Calu3 (cell line): ENCODE data around the gene VIPR2. TPM values are rescaled to one million over a fixed set of nuclear protein-coding genes. Genes with fewer than 3 reads are reported as not detected.

Experiments
- BruUV-seq: library from RNA; stranded (reverse); fragments of 400-500 nt; replicated peaks from 2 replicates; lab custom pipeline; 2021; lab: Mats Ljungman, UMichigan
- CTCF ChIA-PET: fragments of 300-600 bp; sonication (Branson Sonifier 250); formaldehyde crosslinking; loops from one replicate; lab custom pipeline; 2022; ENCODE audit warnings: antibody characterized with exemption; lab: Charles Lee
- DNase-seq: peaks from one replicate; pipeline ENCODE4 v3.0.0; 2022
- H3K27ac Mint-ChIP-seq: one replicate; pipeline ENCODE4 v1.8.0; 2022; ENCODE audit warnings: mixed read lengths; ENCODE audit not compliant: unreplicated experiment
- H3K27me3 Mint-ChIP-seq: one replicate; pipeline ENCODE4 v1.8.0; 2022; ENCODE audit warnings: mixed read lengths; ENCODE audit not compliant: unreplicated experiment
- H3K36me3 Mint-ChIP-seq: one replicate; pipeline ENCODE4 v1.8.0; 2022; ENCODE audit warnings: mild to moderate bottlenecking, moderate library complexity, mixed read lengths; ENCODE audit not compliant: insufficient read depth, unreplicated experiment
- H3K4me1 Mint-ChIP-seq: one replicate; pipeline ENCODE4 v1.8.0; 2022; ENCODE audit warnings: mild to moderate bottlenecking, low read depth, mixed read lengths; ENCODE audit not compliant: unreplicated experiment
- H3K4me3 Mint-ChIP-seq: one replicate; pipeline ENCODE4 v1.8.0; 2022; ENCODE audit warnings: mild to moderate bottlenecking, low read depth, moderate library complexity, mixed read lengths; ENCODE audit not compliant: unreplicated experiment
- H3K9me3 Mint-ChIP-seq: one replicate; pipeline ENCODE4 v1.8.0; 2022; ENCODE audit warnings: low read depth, mixed read lengths; ENCODE audit not compliant: unreplicated experiment
- CTCF ChIP-seq: fragments of 200-600 bp; IDR thresholded peaks from one replicate; pipeline ENCODE4 v1.8.0; 2022; ENCODE audit warnings: antibody characterized with exemption; ENCODE audit not compliant: unreplicated experiment
- intact Hi-C: fragments of 100-400 bp; cut with micrococcal nuclease; formaldehyde crosslinking; loops from one replicate; pipeline ENCODE4 v1.10.0; 2022; ENCODE audit not compliant: unreplicated experiment
- total RNA-seq: library from RNA; stranded (reverse); gene quantifications from 2 replicates; pipeline ENCODE4 v1.2.3, GENCODE V29; 2022

The VIPR2 gene
- total RNA-seq, 1 experiment from 2014 or later: not detected

GRCh38 chr7:159152816-159153215 is 8.1 kb upstream of the VIPR2 start:
- no peaks in the 10 kb centered on the region for H3K4me1 Mint-ChIP-seq
- no TSS peak for BruUV-seq
- no peak for DNase-seq
- TF ChIP-seq CTCF: no peak
- H3K27ac Mint-ChIP-seq: no peak overlapping the region
- H3K9me3 Mint-ChIP-seq: peaks cover 8% of the 10 kb centered on the region
- H3K27me3 Mint-ChIP-seq: no peaks in the 10 kb centered on the region
- intact Hi-C loops: no loop called here
- H3K4me3 Mint-ChIP-seq: no peak overlapping the region
- H3K36me3 Mint-ChIP-seq: no peaks in the 10 kb centered on the region
- CTCF ChIA-PET: no interaction called here

- H3K27me3 Mint-ChIP-seq: no peaks in the 10 kb centered on the region
- no peak overlapping the region for H3K27ac Mint-ChIP-seq
- H3K4me3 Mint-ChIP-seq: no peak overlapping the region
- CTCF ChIA-PET: no interaction called here
- no peak for DNase-seq
- TF ChIP-seq CTCF: no peak
- peaks cover 4% of the 10 kb centered on the region for H3K9me3 Mint-ChIP-seq
- no TSS peak for BruUV-seq
- H3K4me1 Mint-ChIP-seq: no peaks in the 10 kb centered on the region
- intact Hi-C loops: no loop called here
- no peaks in the 10 kb centered on the region for H3K36me3 Mint-ChIP-seq
These were observed 6.6 kb upstream of the VIPR2 start for GRCh38 chr7:159151231-159151630.

- CTCF ChIA-PET: interaction anchor here (0.7 kb wide), 1 partner anchor 11 kb away, joined by 3 read pairs; no protein-coding TSS in a partner anchor
These were observed 4.8 kb upstream of the VIPR2 start for GRCh38 chr7:159149488-159149887.

GRCh38 chr7:159148430-159149395 is 4.0 kb upstream of the VIPR2 start:
- no peak overlapping the region for H3K27ac Mint-ChIP-seq
- no peak overlapping the region for H3K4me3 Mint-ChIP-seq
- BruUV-seq: no TSS peak
- no peak for TF ChIP-seq CTCF
- intact Hi-C loops: no loop called here
- no peaks in the 10 kb centered on the region for H3K27me3 Mint-ChIP-seq
- CTCF ChIA-PET: interaction anchor here (0.7 kb wide), 1 partner anchor 12 kb away, joined by 3 read pairs; no protein-coding TSS in a partner anchor
- no peaks in the 10 kb centered on the region for H3K4me1 Mint-ChIP-seq
- H3K9me3 Mint-ChIP-seq: peaks cover 4% of the 10 kb centered on the region
- DNase-seq: no peak
- no peaks in the 10 kb centered on the region for H3K36me3 Mint-ChIP-seq

More at GRCh38 chr7:159149488-159149887, 4.8 kb upstream of the VIPR2 start:
- H3K9me3 Mint-ChIP-seq: peaks cover 4% of the 10 kb centered on the region
- H3K27ac Mint-ChIP-seq: no peak overlapping the region
- no peaks in the 10 kb centered on the region for H3K36me3 Mint-ChIP-seq
- DNase-seq: no peak
- TF ChIP-seq CTCF: no peak
- BruUV-seq: no TSS peak
- H3K4me1 Mint-ChIP-seq: no peaks in the 10 kb centered on the region
- H3K27me3 Mint-ChIP-seq: no peaks in the 10 kb centered on the region
- no peak overlapping the region for H3K4me3 Mint-ChIP-seq
- intact Hi-C loops: no loop called here
